ENCODE measurements around the gene FKBP2. TPM values are rescaled to one million over a fixed set of nuclear protein-coding genes. Genes with fewer than 3 reads are reported as not detected.

Gene FKBP2
- total and polyA plus RNA-seq, 2 experiments from 2014 or later = 40.7 to 188 TPM

DNA sequence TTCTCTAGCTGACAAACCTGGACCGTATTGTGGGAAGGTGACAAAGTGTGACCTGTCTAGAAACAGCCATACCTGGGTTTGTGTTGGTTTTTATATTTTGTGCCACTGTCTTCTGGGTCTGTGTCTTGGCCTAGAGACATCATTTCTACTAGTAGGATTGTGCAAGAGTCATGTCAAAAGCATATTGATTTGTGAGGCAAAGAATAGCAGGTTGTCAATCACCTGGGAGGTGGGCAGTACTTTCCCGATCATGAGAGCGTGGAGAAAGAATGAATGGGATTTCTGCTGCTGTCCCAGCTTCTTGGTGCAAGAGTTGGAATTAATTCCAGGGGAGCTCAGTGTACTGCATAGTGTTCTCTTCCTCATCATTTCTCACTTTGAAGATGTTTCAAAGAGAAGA, 39.4 kb upstream of the FKBP2 start:
- Histone ChIP-seq H3K36me3 (ENCODE audit: low read depth) (peaks cover 47% of the 10 kb centered on the region), H3K4me1 (ENCODE audit: insufficient read depth) (0 out of 2 replicates have a peak, but pooled peaks cover 4% of the 10 kb centered on the region)

DNA sequence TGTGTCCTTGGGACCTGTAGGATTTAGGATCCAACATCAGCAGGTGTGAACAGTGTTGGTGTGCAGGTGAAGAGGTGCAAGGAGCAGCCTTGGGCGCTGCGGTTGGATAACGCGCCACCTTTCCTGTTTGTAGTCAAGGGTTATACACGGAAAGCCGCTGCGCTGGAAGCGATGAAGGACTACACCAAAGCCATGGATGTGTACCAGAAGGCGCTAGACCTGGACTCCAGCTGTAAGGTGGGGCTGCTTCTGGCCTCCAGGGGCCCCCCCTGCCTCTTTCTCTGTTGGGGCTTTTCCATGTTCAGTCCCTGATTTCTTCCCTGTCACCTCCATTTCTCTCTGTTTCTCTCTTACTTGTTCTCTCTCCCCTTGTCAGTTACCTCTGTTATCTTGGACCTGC, 37.9 kb upstream of the FKBP2 start:
- peaks cover 33% of the 10 kb centered on the region for H3K36me3 ChIP-seq (ENCODE audit: low read depth)
- no peaks in the 10 kb centered on the region for H3K9me3 ChIP-seq (ENCODE audit: low read depth)
- H3K4me3 ChIP-seq = no peak overlapping the region
- H3K9ac ChIP-seq = no peak overlapping the region
- H3K4me2 ChIP-seq (ENCODE audit: unreplicated experiment) = no peak overlapping the region
- peaks cover 22% of the 10 kb centered on the region for H3F3A ChIP-seq (ENCODE audit: insufficient read depth)
- TF ChIP-seq EZH2phosphoT487 (IDR thresholded peaks at IDR 0.05; ENCODE audit: insufficient read depth, low read depth) (no peak), EZH2 (IDR thresholded peaks at IDR 0.05; ENCODE audit: insufficient read depth, poor library complexity, severe bottlenecking) (no peak)
- H3K79me2 ChIP-seq (ENCODE audit: insufficient read depth) = no peaks in the 10 kb centered on the region
- no peaks in the 10 kb centered on the region for H3K9me2 ChIP-seq (ENCODE audit: insufficient read depth)
- H3K27ac ChIP-seq = no peak overlapping the region
- peaks cover 8% of the 10 kb centered on the region for H3K4me1 ChIP-seq (ENCODE audit: insufficient read depth)
- in situ Hi-C loops (cut with MboI) = no loop called here
- no peak overlapping the region for H2AFZ ChIP-seq
- H4K20me1 ChIP-seq (ENCODE audit: insufficient read depth) = no peaks in the 10 kb centered on the region
- 95% methylated on average over 9 of the region's 9 CpGs for WGBS, 2 experiments (ENCODE audit: low coverage in 1 of 2, low lambda C conversion rate in 2 of 2, missing lambda C conversion rate in 2 of 2)
- no peak for DNase-seq
- H3K27me3 ChIP-seq (replicated peaks; ENCODE audit: insufficient read depth) = no peaks in the 10 kb centered on the region

More for the DNA sequence above, 39.4 kb upstream of the FKBP2 start:
- TF ChIP-seq EZH2 (IDR thresholded peaks at IDR 0.05; ENCODE audit: insufficient read depth, poor library complexity, severe bottlenecking) = no peak
- TF ChIP-seq EZH2phosphoT487 (IDR thresholded peaks at IDR 0.05; ENCODE audit: insufficient read depth, low read depth) = no peak
- H4K20me1 ChIP-seq (ENCODE audit: insufficient read depth) = no peaks in the 10 kb centered on the region
- in situ Hi-C loops (cut with MboI) = no loop called here
- 86 to 87% methylated on average over 3 of the region's 3 CpGs for WGBS, 2 experiments (ENCODE audit: low coverage in 1 of 2, low lambda C conversion rate in 2 of 2, missing lambda C conversion rate in 2 of 2)
- no peak overlapping the region for H3K9ac ChIP-seq
- H3K4me3 ChIP-seq = no peak overlapping the region
- no peak overlapping the region for H3K4me2 ChIP-seq (ENCODE audit: unreplicated experiment)
- H3K27ac ChIP-seq = no peak overlapping the region
- peaks cover 22% of the 10 kb centered on the region for H3F3A ChIP-seq (ENCODE audit: insufficient read depth)
- H3K9me2 ChIP-seq (ENCODE audit: insufficient read depth) = no peaks in the 10 kb centered on the region
- no peak for DNase-seq
- H3K79me2 ChIP-seq (ENCODE audit: insufficient read depth) = peaks cover 11% of the 10 kb centered on the region; the same call in 1 of the 2 replicates
- H2AFZ ChIP-seq = no peak overlapping the region
- no peaks in the 10 kb centered on the region for H3K27me3 ChIP-seq (replicated peaks; ENCODE audit: insufficient read depth)
- no peaks in the 10 kb centered on the region for H3K9me3 ChIP-seq (ENCODE audit: low read depth)

DNA sequence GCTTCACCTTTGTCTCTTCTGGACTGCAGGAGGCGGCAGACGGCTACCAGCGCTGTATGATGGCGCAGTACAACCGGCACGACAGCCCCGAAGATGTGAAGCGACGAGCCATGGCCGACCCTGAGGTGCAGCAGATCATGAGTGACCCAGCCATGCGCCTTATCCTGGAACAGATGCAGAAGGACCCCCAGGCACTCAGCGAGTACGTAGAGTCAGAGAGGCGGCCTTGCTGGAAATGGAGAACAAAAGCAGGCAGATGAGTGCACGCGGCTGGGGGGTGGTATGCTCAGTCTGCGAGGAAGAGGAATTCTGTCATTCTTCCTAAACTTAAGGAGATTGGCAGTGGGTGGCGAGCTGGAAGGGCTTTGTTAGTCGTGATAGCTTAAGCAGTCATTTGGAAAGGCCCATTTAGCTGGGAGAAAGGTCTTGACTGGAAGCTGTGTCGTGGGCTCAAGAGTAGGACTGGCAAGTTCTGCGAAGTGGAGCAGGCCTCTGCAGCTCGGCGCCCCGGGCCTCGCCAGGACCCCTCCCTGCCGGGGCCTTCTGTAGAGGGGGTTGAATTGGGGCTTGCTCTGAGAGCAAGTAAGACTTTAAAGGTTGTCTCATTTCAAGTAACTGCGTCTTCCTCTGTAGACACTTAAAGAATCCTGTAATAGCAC, 37.3 kb upstream of the FKBP2 start:
- in situ Hi-C loops (cut with MboI) = no loop called here
- no peak for TF ChIP-seq EZH2phosphoT487 (IDR thresholded peaks at IDR 0.05; ENCODE audit: insufficient read depth, low read depth)
- H3K27ac ChIP-seq = no peak overlapping the region
- H4K20me1 ChIP-seq (ENCODE audit: insufficient read depth) = no peaks in the 10 kb centered on the region
- H3K4me3 ChIP-seq = no peak overlapping the region
- no peak overlapping the region for H2AFZ ChIP-seq
- no peaks in the 10 kb centered on the region for H3K27me3 ChIP-seq (replicated peaks; ENCODE audit: insufficient read depth)
- H3F3A ChIP-seq (ENCODE audit: insufficient read depth) = peaks cover 22% of the 10 kb centered on the region
- H3K9me2 ChIP-seq (ENCODE audit: insufficient read depth) = no peaks in the 10 kb centered on the region
- H3K4me1 ChIP-seq (ENCODE audit: insufficient read depth) = peaks cover 13% of the 10 kb centered on the region
- 90 to 92% methylated on average over 27 of the region's 27 CpGs for WGBS, 2 experiments (ENCODE audit: low coverage in 1 of 2, low lambda C conversion rate in 2 of 2, missing lambda C conversion rate in 2 of 2)
- no peak for DNase-seq
- peaks cover 29% of the 10 kb centered on the region for H3K36me3 ChIP-seq (ENCODE audit: low read depth)
- H3K9me3 ChIP-seq (ENCODE audit: low read depth) = no peaks in the 10 kb centered on the region
- no peak overlapping the region for H3K4me2 ChIP-seq (ENCODE audit: unreplicated experiment)
- H3K79me2 ChIP-seq (ENCODE audit: insufficient read depth) = no peaks in the 10 kb centered on the region
- no peak overlapping the region for H3K9ac ChIP-seq

DNA sequence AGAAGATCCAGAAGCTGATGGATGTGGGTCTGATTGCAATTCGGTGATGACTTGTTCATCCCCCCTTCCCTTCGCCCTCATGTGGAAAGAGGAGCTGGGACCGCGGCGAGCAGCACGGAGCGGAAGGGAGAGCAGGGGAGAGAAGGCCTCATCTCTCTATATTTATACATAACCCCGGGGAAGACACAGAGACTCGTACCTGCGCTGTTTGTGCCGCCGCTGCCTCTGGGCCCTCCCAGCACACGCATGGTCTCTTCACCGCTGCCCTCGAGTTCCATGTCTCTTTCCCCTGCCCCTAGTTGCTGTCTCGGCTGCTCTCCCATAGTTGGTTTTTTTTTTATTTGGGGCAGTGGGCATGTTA, 36.8 kb upstream of the FKBP2 start:
- TF ChIP-seq EZH2phosphoT487 (IDR thresholded peaks at IDR 0.05; ENCODE audit: insufficient read depth, low read depth) (no peak), EZH2 (IDR thresholded peaks at IDR 0.05; ENCODE audit: insufficient read depth, poor library complexity, severe bottlenecking) (no peak)
- peaks cover 23% of the 10 kb centered on the region for H3K36me3 ChIP-seq (ENCODE audit: low read depth)
- H3K9me3 ChIP-seq (ENCODE audit: low read depth) = no peaks in the 10 kb centered on the region
- no peak overlapping the region for H3K4me3 ChIP-seq
- no peaks in the 10 kb centered on the region for H3K79me2 ChIP-seq (ENCODE audit: insufficient read depth)
- H2AFZ ChIP-seq = no peak overlapping the region
- H3K9me2 ChIP-seq (ENCODE audit: insufficient read depth) = no peaks in the 10 kb centered on the region
- peaks cover 13% of the 10 kb centered on the region for H3K4me1 ChIP-seq (ENCODE audit: insufficient read depth)
- WGBS, 2 experiments (ENCODE audit: low coverage in 1 of 2, low lambda C conversion rate in 2 of 2, missing lambda C conversion rate in 2 of 2) = 84 to 86% methylated on average over 16 of the region's 16 CpGs
- H3K4me2 ChIP-seq (ENCODE audit: unreplicated experiment) = no peak overlapping the region
- H3F3A ChIP-seq (ENCODE audit: insufficient read depth) = peaks cover 22% of the 10 kb centered on the region
- no peak overlapping the region for H3K27ac ChIP-seq
- no peaks in the 10 kb centered on the region for H4K20me1 ChIP-seq (ENCODE audit: insufficient read depth)
- in situ Hi-C loops (cut with MboI) = no loop called here
- H3K27me3 ChIP-seq (replicated peaks; ENCODE audit: insufficient read depth) = no peaks in the 10 kb centered on the region
- no peak for DNase-seq
- no peak overlapping the region for H3K9ac ChIP-seq
